ENCODE measurements around the gene MICAL3.

MICAL3 gene

DNA sequence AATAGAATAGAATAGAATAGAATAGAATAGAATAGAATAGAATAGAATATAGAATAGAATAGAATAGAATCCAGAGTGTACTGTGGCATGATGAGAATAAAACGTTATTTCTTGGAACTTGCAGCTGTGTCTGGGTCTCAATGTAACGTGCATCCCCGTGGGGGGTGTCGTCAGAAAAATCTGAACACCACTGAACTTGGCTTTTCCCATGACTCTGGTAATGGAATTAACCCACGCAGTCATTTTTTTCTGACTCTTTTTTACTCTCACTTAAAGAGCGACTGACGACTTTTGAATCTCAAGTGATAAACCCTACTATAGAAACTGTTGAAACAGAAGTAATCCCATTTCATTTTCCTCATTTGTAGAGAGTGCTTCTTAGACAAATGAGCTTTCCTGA, 157.7 kb downstream of the MICAL3 start:
- Histone ChIP-seq H2AFZ (ENCODE audit: low read length) (no peak overlapping the region), H3K27ac (ENCODE audit: low read depth, low read length, poor library complexity, severe bottlenecking) (peak overlapping the region; percentile 4), H3K4me3 (ENCODE audit: low read depth, low read length, poor library complexity, severe bottlenecking) (no peak overlapping the region), H3K9me2 (ENCODE audit: low read depth, low read length) (no peaks in the 10 kb centered on the region), H3F3A (ENCODE audit: insufficient read depth, low read length) (no peaks in the 10 kb centered on the region), H3K9me3 (ENCODE audit: low read length) (no peaks in the 10 kb centered on the region), H3K9ac (ENCODE audit: low read length) (no peak overlapping the region), H3K4me2 (ENCODE audit: low read length) (no peak overlapping the region), H3K4me1 (ENCODE audit: insufficient read depth, low read length, severe bottlenecking) (peaks cover 15% of the 10 kb centered on the region), H3K36me3 (ENCODE audit: insufficient read depth, low read length) (peaks cover 34% of the 10 kb centered on the region), H3K27me3 (ENCODE audit: insufficient read depth, low read length) (no peaks in the 10 kb centered on the region), H3K79me2 (ENCODE audit: insufficient read depth, low read length) (no peaks in the 10 kb centered on the region), H4K20me1 (ENCODE audit: insufficient read depth, low read length) (no peaks in the 10 kb centered on the region)
- no peak for TF ChIP-seq EZH2 (IDR thresholded peaks at IDR 0.05; ENCODE audit: borderline replicate concordance, low read length)

- Histone ChIP-seq H3K79me2 (ENCODE audit: insufficient read depth, low read length) (no peaks in the 10 kb centered on the region), H3K9me3 (ENCODE audit: low read length) (no peaks in the 10 kb centered on the region), H3K27ac (ENCODE audit: low read depth, low read length, poor library complexity, severe bottlenecking) (no peak overlapping the region), H2AFZ (ENCODE audit: low read length) (no peak overlapping the region), H3K4me1 (ENCODE audit: insufficient read depth, low read length, severe bottlenecking) (peaks cover 15% of the 10 kb centered on the region), H4K20me1 (ENCODE audit: insufficient read depth, low read length) (no peaks in the 10 kb centered on the region), H3K9ac (ENCODE audit: low read length) (no peak overlapping the region), H3K36me3 (ENCODE audit: insufficient read depth, low read length) (peaks cover 32% of the 10 kb centered on the region), H3K4me2 (ENCODE audit: low read length) (no peak overlapping the region), H3K9me2 (ENCODE audit: low read depth, low read length) (no peaks in the 10 kb centered on the region), H3K4me3 (ENCODE audit: low read depth, low read length, poor library complexity, severe bottlenecking) (no peak overlapping the region), H3K27me3 (ENCODE audit: insufficient read depth, low read length) (no peaks in the 10 kb centered on the region), H3F3A (ENCODE audit: insufficient read depth, low read length) (no peaks in the 10 kb centered on the region)
- no peak for TF ChIP-seq EZH2 (IDR thresholded peaks at IDR 0.05; ENCODE audit: borderline replicate concordance, low read length)
- TF ChIP-seq, protein P1, sequence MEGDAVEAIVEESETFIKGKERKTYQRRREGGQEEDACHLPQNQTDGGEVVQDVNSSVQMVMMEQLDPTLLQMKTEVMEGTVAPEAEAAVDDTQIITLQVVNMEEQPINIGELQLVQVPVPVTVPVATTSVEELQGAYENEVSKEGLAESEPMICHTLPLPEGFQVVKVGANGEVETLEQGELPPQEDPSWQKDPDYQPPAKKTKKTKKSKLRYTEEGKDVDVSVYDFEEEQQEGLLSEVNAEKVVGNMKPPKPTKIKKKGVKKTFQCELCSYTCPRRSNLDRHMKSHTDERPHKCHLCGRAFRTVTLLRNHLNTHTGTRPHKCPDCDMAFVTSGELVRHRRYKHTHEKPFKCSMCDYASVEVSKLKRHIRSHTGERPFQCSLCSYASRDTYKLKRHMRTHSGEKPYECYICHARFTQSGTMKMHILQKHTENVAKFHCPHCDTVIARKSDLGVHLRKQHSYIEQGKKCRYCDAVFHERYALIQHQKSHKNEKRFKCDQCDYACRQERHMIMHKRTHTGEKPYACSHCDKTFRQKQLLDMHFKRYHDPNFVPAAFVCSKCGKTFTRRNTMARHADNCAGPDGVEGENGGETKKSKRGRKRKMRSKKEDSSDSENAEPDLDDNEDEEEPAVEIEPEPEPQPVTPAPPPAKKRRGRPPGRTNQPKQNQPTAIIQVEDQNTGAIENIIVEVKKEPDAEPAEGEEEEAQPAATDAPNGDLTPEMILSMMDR (IDR thresholded peaks at IDR 0.05; ENCODE audit: low read length), result no peak
Observed at GRCh38 chr22:17866127-17866526, 158.2 kb downstream of the MICAL3 start.

DNA sequence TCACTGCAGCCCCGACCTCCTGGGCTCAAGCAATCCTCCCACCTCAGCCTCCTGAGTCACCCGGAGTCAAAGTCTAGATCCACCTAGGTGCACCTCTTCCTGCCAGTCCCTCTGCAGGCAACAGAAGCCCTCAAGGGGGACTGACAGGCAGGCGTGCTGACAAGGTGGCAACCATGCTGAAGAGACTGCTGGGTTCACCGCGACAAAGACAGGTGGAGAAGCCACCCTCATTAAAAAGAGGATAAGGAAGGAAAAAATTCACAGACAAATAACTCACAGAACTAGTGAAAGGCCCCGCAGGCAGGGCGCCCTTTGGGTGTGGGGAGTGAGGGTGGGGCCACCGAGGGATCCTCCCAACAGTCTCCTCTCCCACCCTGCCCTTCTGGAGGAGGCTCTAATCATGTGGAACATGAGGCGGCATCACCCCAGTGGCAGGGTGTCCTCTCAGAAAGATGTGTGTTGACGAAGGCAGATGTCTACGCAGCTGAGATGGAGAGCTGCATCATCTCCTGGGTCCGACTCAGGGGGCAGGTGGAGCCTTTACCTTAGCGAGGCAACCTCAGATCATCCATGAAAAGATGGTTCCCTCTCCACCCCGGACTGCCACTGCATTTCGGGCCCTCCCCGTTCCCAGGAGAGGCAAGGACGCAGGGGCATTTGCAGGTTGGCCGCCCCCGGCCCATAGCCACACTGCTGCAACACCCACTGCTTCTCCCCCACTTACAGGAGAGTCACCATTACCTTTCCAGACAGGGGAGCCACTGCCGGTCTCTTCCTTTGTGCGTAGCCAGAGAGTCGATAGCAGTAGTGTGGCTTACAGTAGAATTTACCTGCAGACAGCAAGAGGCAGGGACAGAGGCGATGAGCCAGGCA, 158.9 kb downstream of the MICAL3 start:
- Histone ChIP-seq H3K9me3 (ENCODE audit: low read length) (no peaks in the 10 kb centered on the region), H4K20me1 (ENCODE audit: insufficient read depth, low read length) (no peaks in the 10 kb centered on the region), H3K27ac (ENCODE audit: low read depth, low read length, poor library complexity, severe bottlenecking) (no peak overlapping the region), H3K9me2 (ENCODE audit: low read depth, low read length) (no peaks in the 10 kb centered on the region), H3K36me3 (ENCODE audit: insufficient read depth, low read length) (peaks cover 32% of the 10 kb centered on the region), H3K4me1 (ENCODE audit: insufficient read depth, low read length, severe bottlenecking) (peaks cover 15% of the 10 kb centered on the region), H3K4me3 (ENCODE audit: low read depth, low read length, poor library complexity, severe bottlenecking) (no peak overlapping the region), H3K9ac (ENCODE audit: low read length) (no peak overlapping the region), H3F3A (ENCODE audit: insufficient read depth, low read length) (no peaks in the 10 kb centered on the region), H2AFZ (ENCODE audit: low read length) (no peak overlapping the region), H3K4me2 (ENCODE audit: low read length) (no peak overlapping the region), H3K27me3 (ENCODE audit: insufficient read depth, low read length) (no peaks in the 10 kb centered on the region), H3K79me2 (ENCODE audit: insufficient read depth, low read length) (no peaks in the 10 kb centered on the region)
- TF ChIP-seq, protein P1 (IDR thresholded peaks at IDR 0.05; ENCODE audit: low read length), result no peak
- TF ChIP-seq EZH2 (IDR thresholded peaks at IDR 0.05; ENCODE audit: borderline replicate concordance, low read length), result no peak
